ENCODE measurements around the gene OSBPL1A.
A peak's percentile ranks its signal among the peaks of the same experiment; 100 is the strongest.

Gene OSBPL1A

GRCh38 chr18:24265502-24266064 lies 132.0 kb downstream of the OSBPL1A start:
- no peak for DNase-seq

- DNase-seq = no peak
Measured at GRCh38 chr18:24263050-24263449, 134.6 kb downstream of the OSBPL1A start.

GRCh38 chr18:24262087-24262486 lies 135.5 kb downstream of the OSBPL1A start:
- DNase-seq = no peak

- no peak for DNase-seq
Measured at GRCh38 chr18:24259869-24260641, 137.6 kb downstream of the OSBPL1A start.

GRCh38 chr18:24254071-24254470 lies 143.6 kb downstream of the OSBPL1A start:
- no peak for DNase-seq

- DNase-seq = no peak
Measured at GRCh38 chr18:24249716-24250115, 147.9 kb downstream of the OSBPL1A start.

- DNase-seq = no peak
Measured at GRCh38 chr18:24248359-24248758, 149.3 kb downstream of the OSBPL1A start.

GRCh38 chr18:24246143-24246542 lies 151.5 kb downstream of the OSBPL1A start:
- peak; percentile 6 for DNase-seq

GRCh38 chr18:24244698-24245097 lies 152.9 kb downstream of the OSBPL1A start:
- DNase-seq = no peak

GRCh38 chr18:24243677-24244076 lies 153.9 kb downstream of the OSBPL1A start:
- no peak for DNase-seq

GRCh38 chr18:24239341-24239740 lies 158.3 kb downstream of the OSBPL1A start:
- no peak for DNase-seq

GRCh38 chr18:24238387-24238786 lies 159.2 kb downstream of the OSBPL1A start:
- no peak for DNase-seq

GRCh38 chr18:24234850-24235418 lies 162.7 kb downstream of the OSBPL1A start:
- no peak for DNase-seq

GRCh38 chr18:24234330-24234729 lies 163.3 kb downstream of the OSBPL1A start:
- DNase-seq = no peak

- no peak for DNase-seq
Measured at GRCh38 chr18:24232800-24233199, 164.8 kb downstream of the OSBPL1A start.

GRCh38 chr18:24231773-24232735 lies 165.6 kb downstream of the OSBPL1A start:
- DNase-seq = no peak

- no peak for DNase-seq
Measured at GRCh38 chr18:24230766-24231165, 166.9 kb downstream of the OSBPL1A start.

- no peak for DNase-seq
Measured at GRCh38 chr18:24228667-24229041, 169.0 kb downstream of the OSBPL1A start.

- DNase-seq = no peak
Measured at GRCh38 chr18:24227977-24228666, 169.5 kb downstream of the OSBPL1A start.

GRCh38 chr18:24220318-24220688 lies 177.3 kb downstream of the OSBPL1A start:
- no peak for DNase-seq

GRCh38 chr18:24219561-24220317 lies 177.9 kb downstream of the OSBPL1A start:
- DNase-seq = no peak

- no peak for DNase-seq
Measured at GRCh38 chr18:24214913-24215312, 182.7 kb downstream of the OSBPL1A start.

Measured in activated CD4-positive, alpha-beta T cell treated with anti-CD3 and anti-CD28 coated beads for 48 hours (primary cell).